GM10248 (cell line): ENCODE results near the gene ZNF768.

ENCODE experiments used
- CTCF ChIA-PET: fragments of 300-600 bp; sonication (Branson Sonifier 250); formaldehyde crosslinking; extraction: SDS; loops from one replicate; lab custom pipeline; 2021; ENCODE audit warnings: antibody characterized with exemption; lab: Yijun Ruan, JAX
- POLR2A ChIA-PET: fragments of 350-650 bp; sonication (Branson Sonifier 250); formaldehyde crosslinking; extraction: SDS; loops from one replicate; lab custom pipeline; 2020; ENCODE audit warnings: antibody characterized with exemption; lab: Yijun Ruan, JAX
- DNase-seq: peaks from one replicate; pipeline ENCODE4 v3.0.0; 2012; ENCODE audit errors: extremely low spot score
- CTCF ChIP-seq: IDR thresholded peaks from 2 replicates; pipeline ENCODE4 v1.5.1; 2012; ENCODE audit warnings: mild to moderate bottlenecking, low read depth; ENCODE audit errors: extremely low read depth, missing control alignments, control extremely low read depth

The ZNF768 gene

GRCh38 chr16:30553393-30553899, 27.1 kb upstream of the ZNF768 start:
- no peak for DNase-seq
- CTCF ChIA-PET, result interaction anchor here (1.2 to 2.7 kb wide), 4 partner anchors 12 to 104 kb away, joined by 3 to 9 read pairs (median 6); no protein-coding TSS in a partner anchor
- TF ChIP-seq CTCF, result no peak
- POLR2A ChIA-PET, result interaction anchor here (0.6 to 0.8 kb wide), 2 partner anchors 174 to 183 kb away, joined by 3 to 4 read pairs; no protein-coding TSS in a partner anchor

DNA sequence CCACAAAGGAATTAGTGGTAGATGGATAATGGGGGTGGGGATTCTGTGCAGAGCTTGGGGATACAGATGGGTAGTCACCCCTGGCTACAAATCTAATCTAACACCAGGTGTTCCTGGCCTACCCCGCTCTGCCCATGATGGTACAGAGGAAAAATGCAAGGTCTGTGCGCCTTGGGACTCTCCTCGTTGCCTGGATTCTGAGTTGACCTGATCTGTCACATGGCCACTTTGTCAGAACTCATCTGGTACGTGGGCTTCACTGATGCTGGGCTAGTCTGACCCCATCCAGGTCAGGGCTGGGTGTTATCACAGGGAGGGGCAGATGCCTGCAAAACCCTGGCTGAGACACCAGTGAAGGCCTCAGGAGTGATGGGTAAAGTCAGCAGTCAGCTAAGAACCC, 26.6 kb upstream of the ZNF768 start:
- no peak for TF ChIP-seq CTCF
- CTCF ChIA-PET, result interaction anchor here (1.8 to 2.7 kb wide), 2 partner anchors 13 to 17 kb away, joined by 5 to 9 read pairs; no protein-coding TSS in a partner anchor
- DNase-seq, result no peak
- POLR2A ChIA-PET, result no interaction called here

GRCh38 chr16:30551781-30552180, 25.4 kb upstream of the ZNF768 start:
- ChIA-PET CTCF (interaction anchor here (0.7 to 1.5 kb wide), 6 partner anchors 16 to 145 kb away, joined by 3 to 8 read pairs (median 4); partner anchors contain the start of gene DCTPP1), POLR2A (interaction anchor here (0.6 to 1.1 kb wide), 5 partner anchors 16 to 144 kb away, joined by 3 to 7 read pairs (median 3); partner anchors contain the start of gene ZNF771)
- DNase-seq, result peak; percentile 50
- no peak for TF ChIP-seq CTCF

DNA sequence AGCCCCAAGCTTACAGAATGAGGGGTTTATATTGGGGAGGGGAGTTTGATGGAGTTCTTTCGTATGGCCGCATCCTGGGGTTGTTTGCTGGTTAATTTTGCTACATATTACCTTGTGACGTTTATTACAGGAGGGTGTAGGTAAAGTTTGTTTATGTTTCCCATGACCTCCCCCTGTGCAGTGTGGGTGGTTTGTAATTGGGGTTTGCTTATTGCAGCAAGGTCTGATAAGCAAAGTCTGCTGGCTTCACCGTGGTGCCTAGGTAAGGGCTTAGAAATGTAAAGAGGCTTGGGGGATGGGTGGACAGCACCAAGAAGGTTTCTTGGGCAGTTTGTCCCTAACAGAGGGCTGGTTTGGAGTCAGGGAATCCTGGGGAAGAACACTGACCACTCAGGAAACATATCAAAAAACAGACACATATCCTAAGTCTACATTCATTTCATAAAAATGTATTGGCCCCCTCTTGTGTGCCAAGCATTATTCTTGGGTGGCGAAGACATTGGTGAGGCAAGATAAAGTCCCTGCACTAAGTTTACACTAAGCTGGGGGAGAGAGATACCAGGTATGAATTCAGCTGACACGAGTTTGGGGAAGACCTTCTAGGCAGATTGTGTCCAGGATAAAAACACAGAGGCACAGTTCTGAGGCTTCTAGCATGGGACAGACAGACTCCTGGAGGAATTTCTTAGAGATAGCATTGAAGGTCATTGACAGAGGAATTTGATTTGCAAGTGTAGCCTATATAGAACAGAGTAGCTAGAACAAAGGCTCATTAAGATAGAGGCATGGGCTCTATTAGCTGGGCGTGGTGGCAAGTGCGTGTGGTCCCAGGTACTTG, 22.3 kb upstream of the ZNF768 start:
- TF ChIP-seq CTCF, result no peak
- ChIA-PET CTCF (interaction anchor here (1.0 to 3.2 kb wide), 2 partner anchors 13 to 49 kb away, joined by 3 to 16 read pairs; partner anchors contain the start of gene ZNF747), POLR2A (interaction anchor here (1.2 kb wide), 1 partner anchor 11 kb away, joined by 10 read pairs; no protein-coding TSS in a partner anchor)
- no peak for DNase-seq

GRCh38 chr16:30546115-30546514, 19.7 kb upstream of the ZNF768 start:
- TF ChIP-seq CTCF, result no peak
- ChIA-PET CTCF (interaction anchor here (0.9 to 1.2 kb wide), 4 partner anchors 11 to 116 kb away, joined by 3 to 6 read pairs (median 3); partner anchors contain the start of genes DCTPP1 and ZNF747), POLR2A (no interaction called here)
- no peak for DNase-seq

- no peak for TF ChIP-seq CTCF
- CTCF ChIA-PET, result interaction anchor here (1.5 to 3.2 kb wide), 4 partner anchors 7 to 113 kb away, joined by 3 to 8 read pairs (median 6); partner anchors contain the start of genes DCTPP1 and ZNF747
- DNase-seq, result no peak
- POLR2A ChIA-PET, result no interaction called here
Observed at GRCh38 chr16:30543067-30543466, 16.7 kb upstream of the ZNF768 start.
